Neutrophil (primary cell): ENCODE measurements around the gene CTBP2.
A peak's percentile ranks its signal among the peaks of the same experiment; 100 is the strongest.

Experiments used
- H3K27ac ChIP-seq: fragments of 200-600 bp; sonication (generic); 2 replicates; pipeline ENCODE4 v1.5.1; 2016; ENCODE audit warnings: mild to moderate bottlenecking, moderate library complexity
- H3K27me3 ChIP-seq: fragments of 200-600 bp; sonication (generic); 2 replicates; pipeline ENCODE4 v1.6.0; 2016; ENCODE audit warnings: mild to moderate bottlenecking
- H3K36me3 ChIP-seq: fragments of 200-600 bp; sonication (generic); 2 replicates; pipeline ENCODE4 v1.5.1; 2017
- H3K4me1 ChIP-seq, 2 experiments: fragments of 200-600 bp in 1 of 2; sonication (generic) in 1 of 2; 1 replicate in 1 of 2; 2 replicates in 1 of 2; pipeline versions ENCODE4 v1.5.1 to v1.6.1; 2013 to 2016; ENCODE audit warnings: low read depth in 1 of 2, low read length in 1 of 2, mild to moderate bottlenecking in 1 of 2, moderate library complexity in 1 of 2; ENCODE audit not compliant: control insufficient read depth in 1 of 2, insufficient read depth in 1 of 2
- H3K4me3 ChIP-seq, 2 experiments: fragments of 200-600 bp in 1 of 2; sonication (generic) in 1 of 2; 1 replicate in 1 of 2; 2 replicates in 1 of 2; pipeline ENCODE4 v1.5.1; 2013 to 2016; ENCODE audit warnings: low read depth in 1 of 2, low read length in 1 of 2, mild to moderate bottlenecking in 1 of 2, moderate library complexity in 1 of 2
- H3K9me3 ChIP-seq: fragments of 200-600 bp; sonication (generic); 2 replicates; pipeline ENCODE4 v1.5.1; 2016
- TF ChIP-seq, protein P1 (sequence below): fragments of 200-600 bp; sonication (generic); IDR thresholded peaks from 2 replicates; pipeline ENCODE4 v1.5.1; 2016; ENCODE audit warnings: antibody characterized with exemption

The CTBP2 gene

DNA sequence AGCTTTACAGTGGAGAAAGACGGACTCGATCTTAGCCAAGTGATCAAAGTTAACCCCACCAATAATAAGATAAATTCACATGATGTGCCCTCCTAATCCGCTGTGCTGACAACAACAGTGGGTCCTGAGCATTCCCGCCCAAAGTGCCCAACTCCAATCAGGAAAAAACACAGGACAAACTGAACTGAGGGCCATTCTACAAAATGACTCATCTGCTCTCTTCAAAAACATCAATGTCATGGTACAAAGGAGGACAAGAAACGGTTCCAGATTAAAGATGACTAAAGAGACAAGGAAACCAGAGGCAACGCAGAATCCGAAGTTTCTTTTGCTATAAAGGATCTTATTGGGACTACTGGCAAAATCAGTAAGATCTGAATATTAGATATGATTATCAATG, 79.4 kb downstream of the CTBP2 start:
- Histone ChIP-seq H3K27me3 (no peaks in the 10 kb centered on the region), H3K9me3 (no peaks in the 10 kb centered on the region), H3K36me3 (peaks cover 36% of the 10 kb centered on the region), H3K4me1 (peaks cover 0 to 2% of the 10 kb centered on the region in 2 experiments), H3K4me3 (no peak overlapping the region), H3K27ac (no peak overlapping the region)
- TF ChIP-seq, protein P1, sequence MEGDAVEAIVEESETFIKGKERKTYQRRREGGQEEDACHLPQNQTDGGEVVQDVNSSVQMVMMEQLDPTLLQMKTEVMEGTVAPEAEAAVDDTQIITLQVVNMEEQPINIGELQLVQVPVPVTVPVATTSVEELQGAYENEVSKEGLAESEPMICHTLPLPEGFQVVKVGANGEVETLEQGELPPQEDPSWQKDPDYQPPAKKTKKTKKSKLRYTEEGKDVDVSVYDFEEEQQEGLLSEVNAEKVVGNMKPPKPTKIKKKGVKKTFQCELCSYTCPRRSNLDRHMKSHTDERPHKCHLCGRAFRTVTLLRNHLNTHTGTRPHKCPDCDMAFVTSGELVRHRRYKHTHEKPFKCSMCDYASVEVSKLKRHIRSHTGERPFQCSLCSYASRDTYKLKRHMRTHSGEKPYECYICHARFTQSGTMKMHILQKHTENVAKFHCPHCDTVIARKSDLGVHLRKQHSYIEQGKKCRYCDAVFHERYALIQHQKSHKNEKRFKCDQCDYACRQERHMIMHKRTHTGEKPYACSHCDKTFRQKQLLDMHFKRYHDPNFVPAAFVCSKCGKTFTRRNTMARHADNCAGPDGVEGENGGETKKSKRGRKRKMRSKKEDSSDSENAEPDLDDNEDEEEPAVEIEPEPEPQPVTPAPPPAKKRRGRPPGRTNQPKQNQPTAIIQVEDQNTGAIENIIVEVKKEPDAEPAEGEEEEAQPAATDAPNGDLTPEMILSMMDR = no peak

DNA sequence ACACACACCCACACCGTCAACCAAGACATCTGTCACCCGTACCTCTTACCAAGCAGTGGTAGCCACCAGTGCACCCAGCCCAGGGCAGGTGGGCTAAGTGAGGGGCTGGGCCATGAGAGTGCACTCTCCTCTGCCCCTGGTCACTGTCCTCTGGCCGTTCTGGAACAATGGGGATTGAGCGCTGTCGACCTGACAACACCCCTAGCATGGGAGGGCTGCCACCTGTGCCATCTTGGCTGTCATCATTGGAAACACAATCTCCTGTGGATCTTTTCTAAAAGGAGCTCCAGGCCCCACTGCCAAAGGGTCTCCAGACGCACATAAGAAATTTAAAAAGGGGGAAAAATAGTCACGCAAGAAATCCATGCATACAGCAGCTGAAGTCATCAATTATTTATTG, 80.1 kb downstream of the CTBP2 start:
- peaks cover 0 to 2% of the 10 kb centered on the region in 2 experiments for H3K4me1 ChIP-seq
- no peak overlapping the region for H3K4me3 ChIP-seq
- no peaks in the 10 kb centered on the region for H3K9me3 ChIP-seq
- H3K27me3 ChIP-seq = no peaks in the 10 kb centered on the region
- H3K27ac ChIP-seq = no peak overlapping the region
- H3K36me3 ChIP-seq = peaks cover 31% of the 10 kb centered on the region
- TF ChIP-seq, protein P1 = no peak

DNA sequence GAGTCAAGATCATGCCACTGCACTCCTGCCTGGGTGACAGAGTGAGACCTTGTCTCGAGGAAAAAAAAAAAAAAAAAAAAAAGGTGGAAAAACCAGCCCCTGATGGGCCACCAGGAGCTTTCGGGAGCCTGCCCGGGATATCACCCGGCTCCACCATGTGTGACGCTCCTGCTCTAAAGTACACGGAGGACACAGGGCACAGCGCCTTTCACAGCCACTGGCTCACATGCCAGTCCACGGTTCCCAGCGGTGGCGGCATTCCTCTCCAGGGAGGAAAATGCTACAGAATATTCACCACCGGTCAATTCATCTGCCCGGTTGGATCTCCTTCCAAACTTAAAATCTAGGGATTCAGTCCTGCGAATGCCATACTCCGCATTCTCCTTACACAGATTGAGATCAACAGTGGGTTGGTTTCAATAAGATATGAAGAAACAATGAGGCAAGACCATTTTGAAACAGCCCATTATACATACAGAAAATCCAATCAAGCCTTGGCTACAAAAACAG, 81.2 kb downstream of the CTBP2 start:
- H3K27ac ChIP-seq = no peak overlapping the region
- H3K4me3 ChIP-seq = no peak overlapping the region
- peaks cover 32% of the 10 kb centered on the region for H3K36me3 ChIP-seq
- H3K27me3 ChIP-seq = no peaks in the 10 kb centered on the region
- TF ChIP-seq, protein P1 = no peak
- no peaks in the 10 kb centered on the region for H3K9me3 ChIP-seq
- peaks cover 0 to 2% of the 10 kb centered on the region in 2 experiments for H3K4me1 ChIP-seq

DNA sequence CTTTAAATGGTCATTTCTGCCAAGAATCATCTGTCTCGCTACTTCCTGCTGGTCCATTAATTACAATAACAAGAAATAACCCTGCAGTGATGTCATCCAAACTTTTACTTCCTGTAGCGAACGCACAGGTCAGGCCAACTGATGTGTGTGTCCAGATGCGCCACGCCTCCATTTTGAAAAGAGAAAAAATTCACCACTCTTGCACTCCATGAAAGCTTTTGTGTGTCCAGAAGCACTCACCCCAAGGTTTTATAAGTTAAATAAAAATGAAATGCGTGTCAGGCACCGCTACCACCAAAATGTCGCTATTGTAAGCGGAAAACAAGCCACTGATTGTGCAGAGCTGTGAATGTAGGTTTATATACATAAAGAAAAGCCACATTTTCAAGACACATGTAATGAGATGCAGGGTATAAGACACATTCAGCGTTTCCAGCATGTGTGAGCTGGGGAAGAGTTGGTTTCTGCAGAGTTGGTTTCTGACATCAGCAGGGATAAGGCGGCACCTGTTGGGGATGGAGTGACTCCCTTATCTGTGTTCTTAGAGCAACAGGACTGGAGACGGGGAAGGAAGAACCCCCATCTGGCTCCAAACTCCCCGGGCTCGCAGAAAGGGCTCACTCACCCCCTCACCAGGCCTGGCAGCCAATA, 83.3 kb downstream of the CTBP2 start:
- TF ChIP-seq, protein P1 = no peak
- Histone ChIP-seq H3K4me1 (peaks cover 0 to 2% of the 10 kb centered on the region in 2 experiments), H3K9me3 (no peaks in the 10 kb centered on the region), H3K27me3 (no peaks in the 10 kb centered on the region), H3K27ac (peak overlapping the region; percentile 3), H3K4me3 (no peak overlapping the region), H3K36me3 (peaks cover 35% of the 10 kb centered on the region)

DNA sequence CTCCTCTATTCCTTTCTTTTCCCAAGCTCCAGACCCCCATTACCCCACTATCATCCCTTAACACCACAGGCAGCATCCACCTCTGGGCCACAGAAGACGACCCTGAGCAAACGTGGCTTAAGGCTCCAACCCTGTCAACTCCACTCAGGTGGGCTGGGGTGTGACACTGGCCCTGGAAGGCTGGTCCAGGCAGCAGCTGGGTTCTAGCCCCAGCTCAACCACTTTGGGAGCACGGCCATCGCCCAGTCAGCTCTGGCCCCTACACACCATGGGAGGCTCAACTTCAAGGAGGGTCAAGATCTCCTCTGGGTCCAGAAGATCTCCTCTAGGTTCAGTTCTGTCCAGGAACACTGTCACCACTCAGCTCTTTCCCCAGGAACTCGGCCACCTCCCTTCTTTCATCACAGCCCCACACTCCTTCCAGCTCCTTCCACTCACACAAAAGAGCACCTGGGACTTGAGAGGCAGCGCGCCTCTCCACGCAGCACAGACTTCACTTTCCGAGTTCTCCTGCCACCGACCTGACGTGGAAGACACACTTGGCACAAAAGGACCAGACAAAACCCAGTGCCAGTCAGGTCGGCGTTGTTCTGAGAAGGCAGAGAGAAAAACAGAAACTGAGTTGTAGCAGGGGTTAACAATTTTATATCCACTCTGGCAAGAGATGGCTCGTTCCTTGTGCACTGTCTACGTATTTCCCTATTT, 84.1 kb downstream of the CTBP2 start:
- H3K27ac ChIP-seq = no peak overlapping the region
- H3K27me3 ChIP-seq = no peaks in the 10 kb centered on the region
- peaks cover 0 to 2% of the 10 kb centered on the region in 2 experiments for H3K4me1 ChIP-seq
- H3K4me3 ChIP-seq = no peak overlapping the region
- no peaks in the 10 kb centered on the region for H3K9me3 ChIP-seq
- TF ChIP-seq, protein P1 = no peak
- H3K36me3 ChIP-seq = peaks cover 31% of the 10 kb centered on the region
